ENCODE measurements around the gene PDE12.
"Not testable (repeated sequence)": the region's sequence is repeated elsewhere in the genome, so short reads cannot be mapped to it uniquely, and the experiment has no call there.

The PDE12 gene

DNA sequence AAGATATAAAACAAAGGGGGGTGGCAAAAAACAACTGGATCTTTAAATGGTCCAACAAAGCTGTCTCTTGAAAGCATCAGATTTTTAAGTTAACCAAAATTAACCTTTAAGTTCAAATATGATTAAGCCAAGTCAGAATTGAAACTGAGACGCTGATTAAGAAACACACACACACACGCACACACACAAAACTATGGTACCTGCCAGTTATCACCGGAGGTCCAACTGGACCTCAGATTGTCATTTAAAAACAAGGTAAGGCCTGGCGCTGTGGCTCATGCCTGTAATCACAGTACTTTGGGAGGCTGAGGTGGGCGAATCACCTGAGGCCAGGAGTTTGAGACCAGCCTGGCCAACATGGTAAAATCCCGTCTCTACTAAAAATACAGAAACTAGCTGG lies 30.7 kb downstream of the PDE12 start:
- DNase-seq (ENCODE audit: low read depth in 2 of 2) = no peak

DNA sequence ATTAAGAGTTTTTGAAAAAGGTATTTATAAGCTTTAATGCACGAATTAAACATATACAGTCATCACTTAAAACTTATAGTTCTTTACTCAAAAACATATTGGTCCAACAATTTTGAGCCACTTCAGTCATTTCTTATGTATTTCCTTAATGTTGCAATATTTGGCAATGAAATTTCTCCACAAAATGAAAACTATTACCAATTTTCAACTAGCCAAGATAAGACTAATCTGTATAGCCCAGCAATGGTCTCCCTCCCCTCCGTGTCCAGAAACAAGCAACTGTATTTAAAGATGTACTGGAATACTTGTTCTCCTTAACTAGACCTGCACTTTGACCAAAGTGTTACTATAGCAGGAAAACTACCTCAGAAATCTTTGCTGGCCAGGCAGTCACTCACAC lies 31.8 kb downstream of the PDE12 start:
- no peak for DNase-seq (ENCODE audit: low read depth in 2 of 2)

DNA sequence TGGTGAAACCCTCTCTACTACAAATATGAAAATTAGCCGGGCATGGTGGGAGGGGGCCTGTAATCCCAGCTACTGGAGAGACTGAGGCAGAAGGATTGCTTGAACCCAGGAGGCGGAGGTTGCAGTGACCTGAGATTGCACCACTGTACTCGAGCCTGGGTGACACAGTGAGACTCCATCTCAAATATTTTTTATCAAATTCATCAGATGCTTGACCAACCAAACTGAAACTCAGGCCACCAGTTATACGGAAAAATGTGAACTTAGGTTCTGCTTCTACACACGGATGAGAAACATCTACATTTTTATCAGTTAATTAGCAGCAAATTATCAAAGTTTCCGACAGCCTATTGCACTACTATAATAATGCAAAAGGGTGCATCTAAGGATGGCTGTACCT lies 36.2 kb downstream of the PDE12 start:
- DNase-seq (ENCODE audit: low read depth in 2 of 2) = no peak

DNA sequence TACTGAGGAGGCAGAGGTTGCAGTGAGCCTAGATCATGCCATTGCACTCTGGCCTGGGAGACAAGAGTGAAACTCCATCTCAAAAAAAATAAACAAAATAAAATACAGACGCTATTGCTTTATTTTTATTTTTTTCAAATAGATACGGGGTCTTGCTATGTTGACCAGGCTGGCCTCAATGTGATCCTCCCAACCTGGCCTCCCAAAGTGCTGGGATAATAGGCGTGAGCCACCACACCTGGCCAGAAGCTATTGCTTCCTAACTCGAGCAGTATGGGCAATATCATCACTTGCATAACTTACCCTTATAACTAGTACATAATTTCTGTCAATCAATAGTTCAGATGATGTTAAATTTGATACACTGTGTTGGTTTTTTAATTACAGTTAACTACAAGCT lies 38.1 kb downstream of the PDE12 start:
- DNase-seq (ENCODE audit: low read depth in 2 of 2) = no peak

DNA sequence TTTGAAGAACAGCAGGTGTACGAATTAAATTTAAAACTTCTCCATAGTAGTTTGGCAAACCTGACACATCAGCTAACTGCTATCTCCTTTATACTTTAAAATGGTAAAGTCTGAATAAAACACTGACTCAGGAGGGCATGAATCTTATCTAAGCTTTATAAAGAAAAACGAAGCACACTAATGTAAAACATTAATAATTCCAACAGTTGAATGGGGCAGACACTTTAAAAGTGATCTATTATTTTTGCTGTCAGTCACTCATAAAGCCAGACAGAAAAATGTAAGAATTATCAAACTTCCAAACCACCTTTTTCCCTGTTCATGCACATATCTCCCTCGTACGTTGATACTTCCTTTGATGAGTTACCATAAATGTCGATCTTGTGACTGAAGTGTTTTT lies 38.5 kb downstream of the PDE12 start:
- DNase-seq (ENCODE audit: low read depth in 2 of 2) = no peak

DNA sequence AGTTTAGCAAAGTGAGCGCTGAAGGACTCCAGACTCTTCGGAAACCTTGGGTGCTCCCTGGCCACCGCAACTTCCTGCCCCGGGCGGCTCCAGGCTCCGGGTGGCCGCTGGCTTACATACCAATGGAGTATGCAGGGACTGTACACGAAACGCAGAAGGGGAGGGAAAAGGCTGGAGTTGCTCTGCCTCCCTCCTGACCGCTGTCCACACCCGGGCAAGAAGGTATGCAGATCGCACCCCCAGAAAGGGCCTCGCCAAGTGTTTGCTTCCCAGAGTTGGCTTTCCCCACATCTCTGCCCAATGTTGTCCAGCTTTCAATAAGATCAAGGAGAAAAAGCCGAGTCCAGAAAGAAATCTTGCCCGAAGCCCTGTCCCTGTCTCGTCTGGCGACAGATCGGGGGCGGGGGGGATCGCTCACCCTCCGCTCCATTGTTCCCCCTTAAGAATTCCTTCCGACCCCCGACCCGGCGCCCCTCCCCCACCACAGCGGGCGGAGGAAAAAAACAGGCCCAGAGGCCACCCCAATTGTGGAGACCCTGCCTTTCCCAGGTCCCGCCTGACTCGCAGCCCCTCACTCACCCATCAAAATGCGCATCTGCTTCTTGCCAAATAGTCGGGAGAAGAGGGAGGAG lies 40.5 kb downstream of the PDE12 start:
- peak; percentile 25 to 34 for DNase-seq (ENCODE audit: low read depth in 2 of 2)

DNA sequence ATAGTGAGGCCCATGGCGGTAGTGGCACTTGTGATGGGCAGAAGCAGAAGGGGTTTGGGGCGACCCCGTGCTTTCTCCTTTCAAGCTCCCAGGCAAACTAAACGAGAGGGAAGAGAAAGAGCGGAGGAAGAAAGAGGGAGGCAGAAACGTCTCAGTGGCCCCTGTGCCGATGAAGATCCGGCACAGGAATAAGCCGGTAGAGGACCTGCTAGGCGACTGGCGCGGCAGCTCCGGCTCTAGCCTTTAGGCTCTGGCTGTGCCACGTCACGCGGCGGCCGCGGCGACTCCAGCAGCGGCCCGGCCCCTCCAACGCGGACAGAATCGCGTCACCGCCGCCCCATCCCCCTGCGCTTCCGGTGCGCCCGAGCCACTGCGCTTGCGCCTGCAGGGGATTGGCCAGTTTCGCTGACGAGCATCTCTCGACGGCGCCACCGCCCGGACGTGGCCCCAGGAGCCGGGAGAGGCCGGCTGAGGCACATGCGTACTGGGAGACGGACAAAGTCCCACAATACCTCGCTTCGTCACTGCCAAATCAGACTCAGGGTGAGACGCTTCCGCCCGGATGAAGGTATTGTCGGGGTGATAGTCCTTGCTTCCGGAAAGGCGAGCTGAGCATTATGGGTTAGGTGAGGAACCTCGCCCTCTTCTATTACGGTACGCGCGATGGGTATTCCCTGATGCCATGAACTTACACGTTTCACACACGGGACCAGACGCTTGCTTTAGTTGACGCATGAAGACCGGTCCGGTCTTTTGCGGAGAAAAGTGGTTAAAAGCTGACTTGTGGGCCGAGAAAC lies 41.3 kb downstream of the PDE12 start, which contains the start of gene ARF4:
TSS of gene ARF4 (minus strand) at position 218 of the 797 bp plus-strand sequence. CDS start at position 14, 204 bp downstream.
- peak; percentile 98 for DNase-seq (ENCODE audit: low read depth in 2 of 2)

DNA sequence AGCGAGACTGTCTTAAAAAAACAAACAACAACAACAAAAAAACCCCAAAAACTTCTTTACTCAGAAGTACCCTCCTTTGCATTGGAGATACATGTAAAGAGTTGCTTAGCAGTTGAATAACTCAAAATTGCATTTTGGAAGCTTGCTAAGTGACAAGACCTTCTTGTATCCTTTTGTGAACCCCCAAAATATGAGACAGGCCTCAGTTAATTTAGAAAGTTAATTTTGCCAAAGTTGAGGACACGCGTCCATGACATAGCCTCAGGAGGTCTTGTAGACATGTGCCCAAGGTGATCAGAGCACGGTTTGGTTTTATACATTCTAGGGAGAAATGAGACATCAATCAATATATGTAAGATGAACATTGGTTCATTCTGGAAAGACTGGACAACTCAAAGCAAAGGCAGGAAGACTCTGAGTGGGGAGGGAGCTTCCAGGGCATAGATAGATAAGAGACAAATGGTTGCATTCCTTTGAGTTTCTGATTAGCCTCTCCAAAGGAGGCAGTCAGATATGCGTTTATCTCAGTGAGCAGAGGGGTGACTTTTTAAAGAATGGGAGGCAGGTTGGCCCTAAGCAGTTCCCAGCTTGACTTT lies 42.8 kb downstream of the PDE12 start:
- no peak for DNase-seq (ENCODE audit: low read depth in 2 of 2)

DNA sequence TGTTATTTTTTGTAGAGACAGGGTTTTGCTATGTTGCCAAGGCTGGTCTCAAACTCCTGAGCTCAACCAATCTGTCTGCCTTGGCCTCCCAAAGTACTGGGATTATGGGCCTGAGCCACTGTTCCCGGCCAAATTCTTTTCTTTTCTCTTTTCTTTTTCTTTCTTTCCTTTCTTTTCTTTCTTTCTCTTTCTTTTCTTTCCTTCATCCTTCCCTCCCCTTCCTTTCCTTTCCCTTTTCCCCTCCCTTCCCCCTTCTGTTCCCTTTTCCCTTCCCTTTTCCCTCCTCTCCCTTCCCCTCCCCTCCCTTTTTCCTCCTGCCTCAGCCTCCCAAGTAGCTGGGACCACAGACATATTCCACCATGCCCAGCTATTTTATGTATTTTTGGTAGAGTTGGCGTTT lies 44.1 kb downstream of the PDE12 start:
- DNase-seq (ENCODE audit: low read depth in 2 of 2) = no peak

DNA sequence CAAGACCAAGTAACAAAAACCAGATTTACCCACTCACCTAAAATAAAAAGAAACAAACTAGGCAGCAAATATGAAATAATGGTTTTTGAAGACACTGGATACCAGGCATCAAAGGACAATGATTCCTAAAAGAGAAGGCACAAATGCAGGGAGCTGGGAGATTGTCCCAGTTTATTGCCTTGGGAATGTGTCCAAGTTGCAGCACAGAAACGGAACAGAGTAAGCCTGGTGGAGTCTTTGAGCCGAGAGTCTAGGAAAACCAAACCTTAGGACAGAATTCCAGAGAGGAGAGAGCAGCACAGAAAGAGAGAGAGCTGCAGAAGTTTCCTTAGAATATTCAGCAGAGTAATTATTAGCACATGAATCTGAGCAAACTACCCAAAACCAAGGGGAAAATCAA lies 48.9 kb downstream of the PDE12 start:
- DNase-seq (ENCODE audit: low read depth in 2 of 2) = no peak

DNA sequence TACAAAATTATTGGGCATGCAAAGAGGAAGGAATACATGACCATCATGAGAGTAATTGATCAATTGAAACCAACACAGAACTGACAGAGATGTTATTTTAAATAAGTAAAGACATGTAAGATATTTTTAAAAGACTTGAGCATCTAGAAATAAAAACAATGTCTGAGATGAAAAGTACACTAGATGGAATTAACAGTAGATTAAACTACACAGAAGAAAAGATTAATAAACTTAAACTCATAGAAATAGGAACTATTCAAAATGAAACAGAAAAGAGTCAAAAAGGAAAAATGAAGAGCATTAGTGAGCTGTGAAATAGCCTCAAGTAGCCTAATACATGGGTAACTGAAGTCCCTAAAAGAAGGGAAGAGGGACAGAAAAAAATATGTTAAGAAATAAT lies 49.6 kb downstream of the PDE12 start:
- no peak for DNase-seq (ENCODE audit: low read depth in 2 of 2)

DNA sequence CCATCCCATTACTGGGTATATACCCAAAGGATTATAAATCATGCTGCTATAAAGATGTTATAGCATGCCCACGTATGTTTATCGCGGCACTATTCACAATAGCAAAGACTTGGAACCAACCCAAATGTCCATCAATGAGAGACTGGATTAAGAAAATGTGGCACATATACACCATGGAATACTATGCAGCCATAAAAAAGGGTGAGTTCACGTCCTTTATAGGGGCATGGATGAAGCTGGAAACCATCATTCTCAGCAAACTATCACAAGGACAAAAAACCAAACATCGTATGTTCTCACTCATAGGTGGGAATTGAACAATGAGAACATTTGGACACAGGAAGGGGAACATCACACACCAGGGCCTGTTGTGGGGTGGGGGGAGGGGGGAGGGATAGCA lies 55.8 kb downstream of the PDE12 start:
- not testable (repeated sequence) for DNase-seq (ENCODE audit: low read depth in 2 of 2)

DNA sequence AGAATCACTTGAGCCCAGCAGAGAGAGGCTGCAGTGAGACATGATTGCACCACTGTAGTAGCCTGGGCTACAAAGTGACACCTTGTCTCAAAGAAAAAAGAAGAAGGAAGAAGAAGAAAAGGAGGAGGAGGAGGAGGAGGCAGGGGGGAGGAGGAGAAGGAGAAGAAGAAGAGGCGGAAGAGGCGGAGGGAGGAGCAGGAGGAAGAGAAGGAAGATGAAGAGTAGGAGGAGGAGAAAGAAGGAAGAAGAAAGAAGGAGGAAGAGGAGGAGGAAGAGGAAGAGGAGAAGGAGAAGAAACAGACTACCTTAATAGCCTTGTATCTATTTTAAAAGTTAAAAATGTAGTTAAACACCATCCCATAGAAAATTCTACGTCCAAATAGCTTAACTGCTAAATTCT lies 60.2 kb downstream of the PDE12 start:
- DNase-seq (ENCODE audit: low read depth in 2 of 2) = no peak

Data from stimulated activated CD4-positive, alpha-beta T cell treated with anti-CD3 and anti-CD28 coated beads, Interleukin-15, amount 100 ng/mL, for 48 hours (primary cell).